DMS79 (cell line): ENCODE data around the gene PUS3.
A peak's percentile ranks its signal among the peaks of the same experiment; 100 is the strongest.
"Not testable (repeated sequence)": the region's sequence is repeated elsewhere in the genome, so short reads cannot be mapped to it uniquely, and the experiment has no call there.

Source experiments
- DNase-seq: peaks from one replicate; lab custom pipeline; 2025; lab: John Stamatoyannopoulos, UW

Gene PUS3

GRCh38 chr11:125918140-125918840 is 15.3 kb upstream of the PUS3 start:
- DNase-seq, result no peak

GRCh38 chr11:125916683-125917347 is 13.8 kb upstream of the PUS3 start:
- no peak for DNase-seq

GRCh38 chr11:125914601-125915000 is 11.6 kb upstream of the PUS3 start:
- not testable (repeated sequence) for DNase-seq

DNA sequence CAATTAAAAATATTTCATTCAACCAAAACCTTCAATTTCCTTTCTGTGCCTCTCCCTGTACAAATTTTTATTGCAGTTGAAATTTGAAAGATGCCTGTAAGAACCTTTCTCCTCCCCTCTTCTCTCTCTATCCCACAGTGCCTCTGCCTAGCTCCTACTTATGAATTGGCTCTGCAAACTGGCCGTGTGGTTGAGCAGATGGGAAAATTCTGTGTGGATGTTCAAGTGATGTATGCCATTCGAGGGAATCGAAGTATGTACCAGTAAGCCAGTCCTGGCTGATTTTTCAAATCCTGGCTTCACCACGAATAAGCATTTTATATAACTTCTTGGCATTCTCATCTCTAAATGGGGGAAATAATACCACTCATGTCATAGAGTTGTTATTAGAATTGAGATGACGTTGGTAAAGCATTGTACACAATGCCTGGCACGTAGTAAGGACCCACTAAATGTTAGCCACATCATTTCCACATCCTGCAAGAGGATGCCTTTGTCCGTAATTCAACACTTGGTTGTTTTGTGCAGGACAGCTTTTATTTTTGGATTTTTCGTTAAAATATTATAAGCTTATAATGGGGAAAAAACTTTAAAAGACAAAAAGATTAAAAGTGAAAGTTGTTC is 7.3 kb upstream of the PUS3 start:
- no peak for DNase-seq

DNA sequence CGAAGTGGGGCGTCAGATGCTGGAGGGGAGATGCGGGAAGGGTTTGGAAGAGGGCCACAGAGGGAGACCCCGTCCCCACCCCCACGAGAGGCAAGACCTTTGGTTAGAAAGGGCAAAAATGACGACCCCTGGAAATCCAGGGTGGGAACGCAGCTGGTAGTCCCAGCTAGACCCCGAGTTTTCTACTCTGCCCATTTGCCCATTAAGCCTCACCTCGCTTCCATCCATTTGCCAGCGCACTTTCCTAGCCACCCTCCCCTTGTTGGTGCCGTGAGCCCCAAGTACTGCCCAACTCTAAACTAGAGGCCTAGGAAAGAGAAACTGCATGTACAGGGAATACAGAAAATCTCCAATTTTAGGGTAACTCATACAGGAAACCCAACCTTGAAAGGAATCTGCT is 1.7 kb upstream of the PUS3 start:
- DNase-seq, result no peak

DNA sequence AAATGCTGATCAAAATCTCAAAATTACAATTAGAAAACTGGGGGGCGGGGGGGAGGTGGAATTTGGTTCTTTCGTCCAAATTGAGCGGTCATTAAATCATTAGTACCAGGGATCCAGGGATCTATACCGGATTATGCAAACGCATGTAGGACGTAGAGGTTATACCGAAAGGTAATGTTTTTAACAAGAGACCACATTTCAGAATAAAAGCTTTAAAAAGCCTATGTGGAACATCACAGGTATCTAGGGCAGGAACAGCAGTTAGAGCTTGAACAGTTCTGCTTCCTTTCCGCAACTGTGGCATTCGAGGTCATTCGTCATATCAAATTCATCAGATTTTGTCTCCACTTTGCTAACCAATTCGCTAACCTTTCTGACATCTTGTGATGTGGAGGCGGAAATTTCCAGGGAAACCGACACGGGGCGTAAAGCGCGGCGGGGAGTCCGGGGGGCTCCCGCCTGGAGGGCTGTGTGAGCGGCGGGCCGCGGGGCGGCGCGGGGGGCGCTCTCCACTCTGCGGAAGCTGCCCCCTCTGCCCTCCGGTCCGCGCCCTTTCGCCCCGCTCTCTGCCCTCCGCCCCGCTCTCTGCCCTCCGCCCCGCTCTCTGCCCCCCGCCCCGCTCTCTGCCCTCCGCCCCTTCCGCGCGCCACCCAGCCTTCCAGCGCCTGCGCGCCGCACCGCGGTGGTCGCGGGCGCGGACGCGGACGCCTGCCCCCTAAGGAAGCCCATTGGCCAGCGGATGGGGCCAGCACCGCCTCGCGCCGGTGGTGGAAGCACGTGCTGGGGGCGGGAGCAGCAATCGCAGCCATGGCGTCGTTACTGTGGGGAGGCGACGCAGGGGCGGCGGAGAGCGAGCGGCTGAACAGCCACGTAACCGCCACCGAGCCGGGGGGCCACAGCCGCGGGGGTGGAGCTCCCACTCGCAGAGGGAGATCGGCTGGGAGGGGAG is 979 bp upstream of the PUS3 start, which contains the start of gene DDX25:
DDX25 (plus strand) TSS at position 798 of the 949 bp plus-strand sequence; CDS start at position 808, 10 bp downstream.
- DNase-seq, result peak; percentile 44

DNA sequence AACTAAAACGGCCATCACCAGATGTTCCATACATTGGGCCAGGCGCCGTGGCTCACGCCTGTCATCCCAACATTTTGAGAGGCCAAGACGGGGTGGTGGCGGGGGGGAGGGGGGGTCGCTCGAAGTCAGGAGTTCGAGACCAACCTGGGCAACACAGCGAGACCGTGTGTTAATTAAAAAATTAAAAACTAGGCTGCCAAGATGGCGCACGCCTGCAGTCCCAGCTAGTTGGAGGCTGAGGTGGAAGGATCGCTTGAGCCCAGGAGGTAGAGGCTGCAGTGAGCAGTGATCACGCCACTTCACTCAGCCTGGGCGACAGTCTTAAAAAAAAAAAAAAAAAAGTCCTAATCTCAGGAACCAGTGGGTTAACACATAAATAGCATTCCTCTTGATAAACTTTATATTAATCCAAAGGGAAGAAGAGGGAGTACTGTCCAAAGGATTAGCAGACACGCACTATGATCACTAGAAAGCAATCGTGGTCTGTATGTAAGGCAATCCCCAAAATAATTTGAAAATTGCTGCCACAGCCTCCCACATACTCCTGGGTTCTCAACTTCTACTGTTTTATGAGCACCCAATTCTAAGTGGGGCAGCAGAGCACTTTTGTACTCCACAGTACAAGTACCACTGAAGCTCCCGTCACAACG is 604 bp downstream of the PUS3 start:
- peak; percentile 50 for DNase-seq

DNA sequence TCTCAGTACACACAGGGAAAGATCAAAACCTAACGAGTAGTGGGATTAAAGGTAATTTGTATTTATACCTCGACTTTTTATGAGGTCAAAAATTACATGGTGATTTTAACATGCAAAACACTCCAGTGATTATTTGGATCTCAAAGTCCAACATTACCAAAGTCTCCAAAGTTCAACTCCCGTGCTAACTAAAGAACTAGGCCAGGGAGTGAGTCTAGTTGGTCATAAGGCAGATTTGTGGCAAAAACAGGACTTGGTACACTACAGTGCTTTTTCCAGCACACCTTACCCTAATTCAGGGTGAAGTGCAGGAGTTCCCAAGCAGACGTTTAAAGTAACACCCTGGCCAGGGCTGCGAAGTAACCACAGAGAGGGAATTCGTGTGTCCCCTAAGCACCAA is 1.1 kb downstream of the PUS3 start:
- DNase-seq, result no peak

DNA sequence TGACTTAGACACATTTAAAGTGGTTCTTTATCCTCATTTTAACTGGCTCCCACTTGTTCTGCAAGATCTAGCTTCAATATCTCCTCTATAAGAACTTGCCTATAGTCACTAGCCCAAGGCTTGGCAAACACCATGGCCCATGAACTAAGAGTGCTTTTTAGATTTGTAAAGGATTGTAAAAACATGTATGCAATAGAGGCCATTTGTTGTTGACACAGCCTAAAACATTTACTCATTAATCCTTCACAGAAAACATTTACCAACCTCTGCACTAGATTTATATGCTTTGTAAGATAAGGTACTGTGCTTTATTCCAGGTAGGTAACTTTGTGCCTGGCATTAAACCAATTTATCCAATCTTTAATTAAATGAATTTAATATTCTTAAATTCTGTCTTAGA is 10.0 kb downstream of the PUS3 start:
- DNase-seq, result no peak

DNA sequence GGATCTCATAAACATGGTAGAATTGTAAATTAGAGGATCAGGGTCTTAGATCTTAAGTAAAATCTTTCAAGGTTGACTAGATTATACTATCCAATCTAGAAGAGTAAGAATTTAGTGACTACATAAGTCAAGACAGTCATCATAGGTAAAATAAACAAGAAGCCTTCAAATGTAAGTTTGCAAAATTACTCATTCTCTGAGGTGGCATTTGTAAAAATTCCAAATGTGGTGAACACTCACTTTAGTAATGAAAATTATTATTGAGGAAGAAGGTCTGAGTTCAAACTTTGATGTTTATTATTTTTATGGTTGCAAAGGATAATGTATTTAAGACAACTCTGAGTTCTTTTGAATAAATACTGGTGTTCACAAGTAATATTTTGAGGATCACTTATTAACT is 10.9 kb downstream of the PUS3 start:
- no peak for DNase-seq

DNA sequence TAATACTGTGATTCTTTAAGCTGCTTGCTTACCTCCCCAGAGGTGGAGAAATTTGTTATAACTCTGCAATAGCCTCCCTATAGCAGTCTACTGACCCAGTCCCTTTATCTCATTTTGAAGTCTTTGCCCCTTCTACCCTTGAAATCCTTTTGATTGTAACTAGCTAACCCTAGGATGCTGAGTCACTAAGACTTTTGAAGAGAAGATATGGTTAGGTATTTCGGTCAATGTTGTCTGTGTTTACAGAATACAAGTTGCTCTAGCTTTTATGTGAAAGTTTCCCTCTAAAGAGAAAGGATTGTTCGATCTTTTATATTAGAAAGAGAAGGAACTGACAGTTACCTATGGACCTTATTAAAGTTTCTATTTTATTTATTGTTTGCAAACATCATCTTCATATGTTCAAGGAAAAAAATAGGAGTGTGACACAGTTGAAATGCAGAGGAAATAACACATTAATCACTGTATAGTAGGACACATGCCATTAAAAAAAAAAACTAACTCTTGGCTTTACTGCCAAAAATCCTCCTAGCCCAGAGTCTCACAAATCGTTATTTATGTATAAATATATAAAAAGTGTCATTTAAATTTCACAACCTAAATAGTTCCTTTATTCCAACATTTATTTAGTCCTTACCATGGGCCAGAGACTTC is 12.4 kb downstream of the PUS3 start:
- DNase-seq, result no peak

DNA sequence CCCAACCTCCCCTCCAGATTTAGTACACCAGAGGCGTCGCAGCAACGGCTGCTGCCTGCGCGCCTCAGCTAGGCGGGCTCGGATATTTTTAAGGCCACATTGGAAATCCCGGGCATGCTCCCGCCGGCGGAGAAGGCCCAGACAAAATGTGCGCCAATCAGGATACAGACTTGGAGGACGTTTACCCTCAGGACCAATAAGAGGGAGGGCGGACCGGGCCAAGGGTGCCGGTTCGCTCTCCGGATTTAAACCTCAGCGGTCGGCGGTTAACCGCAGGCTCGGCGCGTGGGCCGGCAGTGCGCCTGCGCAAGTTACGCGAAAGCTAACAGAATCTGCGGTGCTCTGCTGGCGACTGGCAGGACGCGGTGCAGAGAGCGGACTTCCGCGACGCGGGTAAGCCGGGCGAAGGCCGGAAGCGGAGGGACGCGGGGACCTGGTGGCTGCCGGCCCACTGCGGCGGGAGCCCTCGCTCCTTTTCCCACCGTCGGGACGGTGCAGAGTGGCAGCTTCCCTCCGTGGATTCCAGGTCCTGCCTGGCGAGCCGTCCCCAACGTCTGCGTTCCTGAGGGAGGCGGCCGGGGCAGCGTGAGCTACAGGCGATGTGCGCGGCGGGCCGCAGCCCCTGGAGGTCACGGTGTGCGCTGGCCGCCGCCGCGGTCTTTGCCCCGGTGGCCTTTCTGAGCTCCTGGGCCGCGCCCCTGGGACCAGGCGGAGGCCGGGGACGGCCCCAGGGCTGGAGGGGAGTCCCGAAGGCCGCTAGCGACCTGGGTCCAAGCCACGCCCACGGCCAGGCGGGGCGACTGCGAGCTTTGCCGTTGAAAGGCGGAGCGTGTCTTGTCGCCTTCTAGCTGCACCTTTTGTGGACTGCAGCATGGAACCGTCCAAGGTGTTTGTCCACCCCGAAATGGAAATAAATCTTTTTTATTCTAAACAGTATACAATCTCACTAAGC is 15.4 kb downstream of the PUS3 start, which contains the start of gene HYLS1:
HYLS1 (plus strand) TSS at position 296 of the 952 bp plus-strand sequence. CDS start 11,701 bp downstream, outside the sequence.
- peak; percentile 98 for DNase-seq

DNA sequence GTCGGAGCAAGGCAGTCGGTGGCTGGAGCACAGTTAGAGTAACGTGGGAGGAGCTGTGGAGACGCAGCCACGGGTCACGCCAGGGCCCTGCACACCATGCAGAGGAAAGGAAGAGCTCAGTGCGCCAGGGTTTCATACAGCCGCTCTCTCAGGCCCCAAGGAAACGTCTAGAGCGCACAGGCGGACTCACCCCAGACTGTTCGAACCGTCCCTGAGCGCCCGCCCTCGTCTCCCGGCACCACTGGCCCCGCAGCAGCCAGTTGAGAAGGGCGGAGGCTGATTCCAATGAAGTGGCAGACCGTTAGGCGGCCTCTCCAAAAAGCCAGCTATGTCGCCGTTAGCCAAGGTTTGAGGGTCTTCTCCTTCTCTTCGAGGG is 16.0 kb downstream of the PUS3 start:
- peak; percentile 82 for DNase-seq

DNA sequence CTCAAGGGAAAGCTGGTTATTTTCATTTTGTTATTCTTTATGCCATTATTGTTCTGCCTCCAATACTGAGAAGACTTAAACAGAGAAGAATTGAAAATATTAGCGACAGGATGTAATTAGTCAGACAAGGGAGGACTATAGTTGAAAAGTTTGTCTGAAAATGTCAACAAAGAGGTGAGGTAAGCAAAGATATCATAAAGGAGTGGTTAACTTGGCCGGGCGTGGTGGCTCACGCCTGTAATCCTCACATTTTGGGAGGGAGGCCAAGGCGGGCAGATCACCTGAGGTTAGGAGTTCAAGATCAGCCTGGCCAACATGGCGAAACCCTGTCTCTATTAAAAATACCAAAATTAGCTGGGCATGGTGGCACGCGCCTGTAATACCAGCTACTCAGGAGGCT is 19.6 kb downstream of the PUS3 start:
- no peak for DNase-seq

DNA sequence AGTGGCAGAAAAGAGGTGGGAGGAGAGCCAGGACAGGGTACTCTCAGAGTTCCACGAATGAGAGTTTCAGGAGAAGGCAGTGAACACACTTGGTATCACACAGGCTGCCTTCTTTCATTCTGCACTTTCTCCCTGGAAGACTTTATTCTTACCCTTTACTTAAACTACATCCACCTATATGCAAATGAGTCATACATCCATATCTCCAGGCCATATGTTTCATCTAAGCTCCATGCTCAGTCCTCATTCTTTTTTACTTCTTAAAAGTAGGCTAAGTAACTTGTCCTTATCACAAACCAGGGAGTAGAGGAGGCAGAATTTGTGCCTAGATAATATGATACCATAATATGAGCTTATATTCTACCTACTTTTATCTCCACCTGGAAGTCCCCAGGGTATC is 21.7 kb downstream of the PUS3 start:
- no peak for DNase-seq

DNA sequence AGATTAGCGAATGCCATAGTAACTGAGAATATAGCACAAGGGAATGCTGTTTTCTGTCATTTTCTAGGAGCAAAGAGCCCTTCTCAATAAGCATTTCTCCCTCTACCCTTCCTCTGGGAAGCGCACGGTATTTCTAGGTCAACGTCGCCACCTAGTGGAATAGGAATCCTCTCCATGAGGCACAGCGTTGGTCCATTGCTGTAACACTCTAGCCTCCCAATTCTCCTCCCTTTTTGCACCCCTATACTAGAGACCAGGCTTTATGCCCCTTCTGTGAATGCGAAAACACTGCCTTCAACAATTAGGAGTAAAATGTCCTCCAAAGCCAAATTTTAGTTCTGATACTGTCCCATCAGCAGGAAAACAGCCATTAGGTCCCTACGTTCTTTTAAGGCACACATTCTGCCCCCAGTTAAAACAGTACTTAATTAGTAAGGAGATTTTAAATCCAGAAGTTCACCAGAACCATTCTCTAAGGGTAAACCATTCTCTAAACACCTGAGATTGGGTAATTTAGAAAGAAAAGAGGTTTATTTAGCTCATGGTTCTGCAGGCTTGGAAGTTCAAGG is 28.4 kb downstream of the PUS3 start:
- peak; percentile 51 for DNase-seq

- no peak for DNase-seq
Measured at GRCh38 chr11:125873881-125874555, 29.0 kb downstream of the PUS3 start.

DNA sequence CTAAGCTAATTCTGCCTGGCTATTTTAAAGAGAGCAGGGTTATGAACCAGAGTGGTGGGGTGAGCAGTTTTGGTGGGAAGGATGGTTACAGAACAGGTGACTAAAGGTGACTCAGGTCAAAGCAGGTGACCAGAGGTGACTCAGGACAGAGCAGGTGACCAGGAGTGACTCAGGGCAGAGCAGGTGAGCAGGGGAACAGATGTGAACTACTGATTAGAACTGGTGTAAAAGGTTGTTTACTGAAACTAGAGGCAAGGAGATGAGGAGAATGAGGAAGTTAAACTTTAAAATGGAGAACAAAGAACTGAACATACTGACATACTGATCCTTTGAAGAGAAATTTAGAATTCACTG is 30.9 kb downstream of the PUS3 start:
- DNase-seq, result no peak
